ENCODE results near the gene PDSS2. TPM values are rescaled to one million over a fixed set of nuclear protein-coding genes. Genes with fewer than 3 reads are reported as not detected.
A peak's percentile ranks its signal among the peaks of the same experiment; 100 is the strongest.
"Not testable (repeated sequence)": the region's sequence is repeated elsewhere in the genome, so short reads cannot be mapped to it uniquely, and the experiment has no call there.

PDSS2 gene
- total and polyA plus RNA-seq, 9 of the 15 experiments (the other 6 are each of a cell fraction or from before 2014, with no cell fraction given), result 5.8 to 21.1 (median 12.0) TPM

DNA sequence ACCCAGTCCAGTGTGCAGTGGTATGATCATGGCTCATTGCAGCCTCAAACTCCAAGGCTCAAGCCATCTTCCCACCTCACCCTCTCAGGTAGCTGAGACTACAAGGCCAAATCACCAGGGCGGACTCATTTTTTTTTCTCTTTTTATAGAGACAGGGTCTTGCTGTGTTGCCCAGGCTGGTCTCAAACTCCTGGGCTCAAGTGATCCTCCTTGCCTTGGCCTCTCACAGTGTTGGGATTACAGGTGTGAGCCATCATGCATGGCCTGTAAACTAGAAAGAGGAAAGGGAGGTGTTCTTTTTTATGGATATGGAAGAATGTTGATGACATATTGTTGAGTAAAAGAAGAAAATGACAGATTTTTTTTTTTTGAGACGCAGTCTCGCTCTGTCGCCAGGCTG is 339.0 kb downstream of the PDSS2 start:
- intact Hi-C loops (cut with micrococcal nuclease), result no loop called here
- BruUV-seq (replicated peaks), result no TSS peak
- Histone ChIP-seq H3K4me1 (replicated peaks in 1 of 2; ENCODE audit: control insufficient read depth in 2 of 2, insufficient read depth in 2 of 2, low read length in 2 of 2) (peaks cover 15 to 16% of the 10 kb centered on the region in 2 experiments; a peak in 4 of 5 replicates), H3K4me3 (no peak overlapping the region), H3K9me3 (replicated peaks; ENCODE audit: control insufficient read depth, insufficient read depth, low read depth, low read length) (no peaks in the 10 kb centered on the region), H3K4me2 (ENCODE audit: insufficient read depth, low read length) (no peak overlapping the region), H3K27ac (ENCODE audit: extremely low read depth, low read depth, low read length) (no peak overlapping the region), H3K9ac (ENCODE audit: insufficient read depth in 1 of 2, low read depth in 2 of 2, low read length in 2 of 2) (no peak overlapping the region), H3K27me3 (ENCODE audit: control insufficient read depth in 2 of 2, insufficient read depth in 2 of 2, low read length in 2 of 2) (no peaks in the 10 kb centered on the region), H3K9me1 (ENCODE audit: control insufficient read depth, insufficient read depth, low read length) (no peaks in the 10 kb centered on the region), H2AFZ (ENCODE audit: low read depth, low read length) (no peak overlapping the region), H3K79me2 (ENCODE audit: control insufficient read depth, insufficient read depth, low read length) (no peaks in the 10 kb centered on the region), H3K36me3 (ENCODE audit: control insufficient read depth, insufficient read depth, low read length) (no peaks in the 10 kb centered on the region), H4K20me1 (replicated peaks; ENCODE audit: control insufficient read depth, insufficient read depth, low read length) (no peaks in the 10 kb centered on the region)
- DNase-seq (ENCODE audit: extremely low read depth in 1 of 4, low spot score in 3 of 4) (no peak), FAIRE-seq (no peak), ATAC-seq (no peak)
- CTCF ChIA-PET (ENCODE audit: low intra/inter-chr PET ratio), result no interaction called here
- in situ Hi-C loops (cut with MboI), result no loop called here
- POLR2A ChIA-PET, result interaction anchor here (0.7 to 1.1 kb wide), 2 partner anchors 9 to 10 kb away, joined by 3 to 5 read pairs; no protein-coding TSS in a partner anchor
- 100% methylated on average over 4 of the region's 4 CpGs for whole genome bisulfite sequencing (ENCODE audit: insufficient coverage, low coverage, missing lambda C conversion rate)
- no peak for TF ChIP-seq SIN3A (IDR thresholded peaks at IDR 0.05; ENCODE audit: borderline replicate concordance in 2 of 2, control insufficient read depth in 1 of 2, low read depth in 2 of 2, low read length in 2 of 2)
- TF ChIP-seq ZNF121 (CRISPR knock-in tag; conservative IDR thresholded peaks at IDR 0.05), result peak; percentile 52; the same call in 1 of the 2 replicates

DNA sequence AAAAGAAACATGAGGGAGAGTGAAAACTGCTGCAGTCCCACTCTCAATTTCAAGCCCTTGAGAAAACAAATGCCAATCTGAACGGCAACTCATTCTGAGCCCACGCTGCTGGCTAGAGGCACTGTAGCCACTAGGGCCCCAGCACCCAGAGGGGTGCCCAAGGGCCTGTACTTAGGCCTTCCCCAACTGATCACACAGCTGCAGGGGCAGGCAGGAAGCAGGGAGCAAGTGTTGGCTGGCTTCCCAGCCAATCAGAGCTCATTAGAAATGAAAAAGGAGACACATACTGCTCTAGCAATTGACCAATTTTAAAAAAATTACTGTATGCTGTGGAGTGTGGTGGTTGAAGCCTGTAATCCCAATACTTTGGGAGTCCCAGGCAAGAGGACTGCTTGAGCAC is 340.4 kb downstream of the PDSS2 start:
- H3K4me1 ChIP-seq (replicated peaks in 1 of 2; ENCODE audit: control insufficient read depth in 2 of 2, insufficient read depth in 2 of 2, low read length in 2 of 2), result peaks cover 16 to 20% of the 10 kb centered on the region in 2 experiments; a peak in 4 of 5 replicates
- POLR2A ChIA-PET, result interaction anchor here (0.7 kb wide), 1 partner anchor 1187 kb away, joined by 4 read pairs; no protein-coding TSS in a partner anchor
- in situ Hi-C loops (cut with MboI) (no loop called here), intact Hi-C loops (cut with micrococcal nuclease) (loop anchor here (10.0 kb wide), 1 partner anchor 794 kb away; the partner anchor contains the start of gene ATG5)
- DNase-seq (ENCODE audit: extremely low read depth in 1 of 4, low spot score in 3 of 4) (peak in 2 of 4 experiments; percentile 41 to 45), ATAC-seq (no peak), FAIRE-seq (no peak)
- no peaks in the 10 kb centered on the region for H3K9me1 ChIP-seq (ENCODE audit: control insufficient read depth, insufficient read depth, low read length)
- TF ChIP-seq NFIC (IDR thresholded peaks at IDR 0.05) (peak; percentile 38), RBM34 (IDR thresholded peaks at IDR 0.05; ENCODE audit: borderline replicate concordance, insufficient read depth, low read length) (no peak)
- BruUV-seq (replicated peaks), result no TSS peak
- no peak overlapping the region for H3K4me3 ChIP-seq
- 21% methylated on average over 2 of the region's 2 CpGs for WGBS (ENCODE audit: insufficient coverage, low coverage, missing lambda C conversion rate)
- no peak overlapping the region for H3K4me2 ChIP-seq (ENCODE audit: insufficient read depth, low read length)
- H3K9ac ChIP-seq (ENCODE audit: insufficient read depth in 1 of 2, low read depth in 2 of 2, low read length in 2 of 2), result peak overlapping the region in 1 of 2 experiments; percentile 85; a peak in 2 of 4 replicates
- H2AFZ ChIP-seq (ENCODE audit: low read depth, low read length), result peak overlapping the region; percentile 66
- H3K79me2 ChIP-seq (ENCODE audit: control insufficient read depth, insufficient read depth, low read length), result peaks cover 1% of the 10 kb centered on the region
- no peak overlapping the region for H3K27ac ChIP-seq (ENCODE audit: extremely low read depth, low read depth, low read length)
- H3K9me3 ChIP-seq (replicated peaks; ENCODE audit: control insufficient read depth, insufficient read depth, low read depth, low read length), result no peaks in the 10 kb centered on the region
- no peaks in the 10 kb centered on the region for H3K27me3 ChIP-seq (ENCODE audit: control insufficient read depth in 2 of 2, insufficient read depth in 2 of 2, low read length in 2 of 2)
- CTCF ChIA-PET (ENCODE audit: low intra/inter-chr PET ratio), result interaction anchor here (0.7 kb wide), 1 partner anchor 199 kb away, joined by 3 read pairs; no protein-coding TSS in a partner anchor
- no peaks in the 10 kb centered on the region for H4K20me1 ChIP-seq (replicated peaks; ENCODE audit: control insufficient read depth, insufficient read depth, low read length)
- no peaks in the 10 kb centered on the region for H3K36me3 ChIP-seq (ENCODE audit: control insufficient read depth, insufficient read depth, low read length)

- H3K4me3 ChIP-seq; H3K27me3 ChIP-seq (ENCODE audit: control insufficient read depth in 2 of 2, insufficient read depth in 2 of 2, low read length in 2 of 2); FAIRE-seq; H3K9me1 ChIP-seq (ENCODE audit: control insufficient read depth, insufficient read depth, low read length); H3K79me2 ChIP-seq (ENCODE audit: control insufficient read depth, insufficient read depth, low read length); BruUV-seq (replicated peaks); POLR2A ChIA-PET; H3K27ac ChIP-seq (ENCODE audit: extremely low read depth, low read depth, low read length); H4K20me1 ChIP-seq (replicated peaks; ENCODE audit: control insufficient read depth, insufficient read depth, low read length); in situ Hi-C loops (cut with MboI); H3K9me3 ChIP-seq (replicated peaks; ENCODE audit: control insufficient read depth, insufficient read depth, low read depth, low read length); ATAC-seq; H3K9ac ChIP-seq (ENCODE audit: insufficient read depth in 1 of 2, low read depth in 2 of 2, low read length in 2 of 2); H3K36me3 ChIP-seq (ENCODE audit: control insufficient read depth, insufficient read depth, low read length); H3K4me2 ChIP-seq (ENCODE audit: insufficient read depth, low read length); DNase-seq (ENCODE audit: extremely low read depth in 1 of 4, low spot score in 3 of 4): not testable (repeated sequence)
- 80% methylated on average over 8 of the region's 9 CpGs for WGBS (ENCODE audit: insufficient coverage, low coverage, missing lambda C conversion rate)
- Histone ChIP-seq H3K4me1 (replicated peaks in 1 of 2; ENCODE audit: control insufficient read depth in 2 of 2, insufficient read depth in 2 of 2, low read length in 2 of 2) (peaks cover 20 to 24% of the 10 kb centered on the region in 2 experiments), H2AFZ (ENCODE audit: low read depth, low read length) (peak overlapping the region; percentile 66; the same call in 1 of the 2 replicates)
- intact Hi-C loops (cut with micrococcal nuclease), result loop anchor here (10.0 kb wide), 1 partner anchor 794 kb away; the partner anchor contains the start of gene ATG5
- CTCF ChIA-PET (ENCODE audit: low intra/inter-chr PET ratio), result interaction anchor here (0.7 kb wide), 1 partner anchor 199 kb away, joined by 3 read pairs; no protein-coding TSS in a partner anchor
Measured at GRCh38 chr6:107118540-107118939, 340.8 kb downstream of the PDSS2 start.
